Naive thymus-derived CD4-positive, alpha-beta T cell (primary cell): ENCODE measurements around the gene RFC4. TPM values are rescaled to one million over a fixed set of nuclear protein-coding genes. Genes with fewer than 3 reads are reported as not detected.

Experiments used
- ATAC-seq: fragments of 150-1000 bp; cut with Tn5 transposase; 2 replicates; pipeline ENCODE4 v1.10.0; 2021; ENCODE audit warnings: mild to moderate bottlenecking, moderate library complexity
- CTCF ChIA-PET: fragments of 350-600 bp; sonication (Branson Sonifier 250); formaldehyde crosslinking; loops from one replicate; lab custom pipeline; 2021; ENCODE audit warnings: antibody characterized with exemption; lab: Charles Lee
- POLR2A ChIA-PET: fragments of 350-600 bp; sonication (Branson Sonifier 250); formaldehyde crosslinking; loops from one replicate; lab custom pipeline; 2021; ENCODE audit warnings: antibody characterized with exemption, inconsistent platforms; lab: Charles Lee
- DNase-seq, 9 donors: peaks; one replicate each; pipeline versions ENCODE4 v3.0.0 to v3.0.0-alpha.2; 2020 to 2022; ENCODE audit warnings: mixed read lengths in 1 of 9
- H3K27ac ChIP-seq: one replicate; pipeline ENCODE4 v1.7.0; 2013; ENCODE audit warnings: mild to moderate bottlenecking, low read depth, low read length, moderate library complexity
- H3K27me3 ChIP-seq, 2 donors: one replicate each; pipeline ENCODE4 v1.7.0; 2013; ENCODE audit warnings: low read length in 2 of 2, mild to moderate bottlenecking in 2 of 2, moderate library complexity in 2 of 2; ENCODE audit not compliant: control insufficient read depth in 2 of 2, insufficient read depth in 2 of 2
- H3K36me3 ChIP-seq, 3 experiments: 1 replicate in 2 of 3; 2 replicates in 1 of 3; pipeline ENCODE4 v1.7.0; 2013; ENCODE audit warnings: low read length in 3 of 3, mild to moderate bottlenecking in 3 of 3, moderate library complexity in 1 of 3; ENCODE audit not compliant: insufficient read depth in 3 of 3, control insufficient read depth in 2 of 3
- H3K4me1 ChIP-seq, 2 donors: one replicate each; pipeline ENCODE4 v1.7.0; 2013; ENCODE audit warnings: low read length in 2 of 2, mild to moderate bottlenecking in 2 of 2, moderate library complexity in 1 of 2; ENCODE audit not compliant: control insufficient read depth in 2 of 2, insufficient read depth in 2 of 2
- H3K4me3 ChIP-seq: 2 replicates; pipeline ENCODE4 v1.7.0; 2013; ENCODE audit warnings: mild to moderate bottlenecking, low read length
- H3K9me3 ChIP-seq, 3 experiments: 1 replicate in 2 of 3; 2 replicates in 1 of 3; pipeline ENCODE4 v1.7.0; 2013; ENCODE audit warnings: low read length in 3 of 3; ENCODE audit not compliant: control insufficient read depth in 2 of 3
- H3K27ac Mint-ChIP-seq, 9 donors: one replicate each; pipeline ENCODE4 v1.8.0; 2020 to 2022; ENCODE audit warnings: mixed read lengths in 9 of 9, mild to moderate bottlenecking in 8 of 9, moderate library complexity in 5 of 9, inconsistent platforms in 2 of 9
- H3K27me3 Mint-ChIP-seq, 5 donors: one replicate each; pipeline ENCODE4 v1.8.0; 2021 to 2022; ENCODE audit warnings: mixed read lengths in 5 of 5, mild to moderate bottlenecking in 1 of 5
- H3K36me3 Mint-ChIP-seq, 5 donors: one replicate each; pipeline ENCODE4 v1.8.0; 2020 to 2022; ENCODE audit warnings: mixed read lengths in 5 of 5, mild to moderate bottlenecking in 3 of 5, inconsistent platforms in 1 of 5
- H3K4me1 Mint-ChIP-seq, 7 donors: one replicate each; pipeline ENCODE4 v1.8.0; 2020 to 2022; ENCODE audit warnings: mixed read lengths in 7 of 7, mild to moderate bottlenecking in 3 of 7, inconsistent platforms in 1 of 7
- H3K4me3 Mint-ChIP-seq, 10 donors: one replicate each; pipeline ENCODE4 v1.8.0; 2020 to 2022; ENCODE audit warnings: mild to moderate bottlenecking in 10 of 10, mixed read lengths in 10 of 10, moderate library complexity in 6 of 10, inconsistent platforms in 2 of 10
- H3K9me3 Mint-ChIP-seq, 11 donors: one replicate each; pipeline ENCODE4 v1.8.0; 2020 to 2022; ENCODE audit warnings: mixed read lengths in 11 of 11, mild to moderate bottlenecking in 4 of 11, inconsistent platforms in 1 of 11, moderate library complexity in 1 of 11
- intact Hi-C, 2 donors: fragments of 100-400 bp; cut with micrococcal nuclease; formaldehyde crosslinking; loops; one replicate each; pipeline ENCODE4 v1.15.1; 2023
- polyA plus RNA-seq, 2 donors: library from polyadenylated mRNA; unstranded; fragments of 300-500 nt; fragmentation: Illumina TruSeq; gene quantifications; one replicate each; pipeline ENCODE4 v1.2.3, GENCODE V29; 2021
- total RNA-seq, 6 experiments: library from RNA in 5 of 6; stranded (reverse) in 5 of 6; gene quantifications; 1 replicate in 5 of 6; 2 replicates in 1 of 6; pipeline ENCODE4 v1.2.3 and lab custom pipeline; 2021 to 2026

Gene RFC4
- total and polyA plus RNA-seq, 7 experiments from 2014 or later = 8.7 to 71.6 (median 22.5) TPM

DNA sequence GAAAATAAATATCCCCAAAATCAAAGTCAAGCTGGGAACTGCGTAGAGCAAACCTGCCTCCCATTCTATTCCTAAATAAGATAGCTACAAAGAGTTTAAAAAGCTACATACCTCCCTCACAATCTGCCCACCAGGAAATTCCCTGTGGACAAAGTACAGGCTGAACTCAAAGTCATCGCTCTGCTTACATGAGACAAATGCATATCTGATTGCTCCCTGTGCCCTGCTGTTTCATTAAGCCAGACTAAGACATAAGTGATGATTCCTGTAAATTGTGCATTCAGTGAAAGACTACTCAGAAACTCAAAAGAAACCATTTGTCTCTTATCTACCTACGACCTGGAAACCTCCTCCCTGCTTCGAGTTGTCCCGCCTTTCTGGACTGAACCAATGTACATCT lies 51.4 kb downstream of the RFC4 start:
- no peak overlapping the region for H3K4me3 Mint-ChIP-seq
- H3K9me3 Mint-ChIP-seq = no peaks in the 10 kb centered on the region
- CTCF ChIA-PET = no interaction called here

DNA sequence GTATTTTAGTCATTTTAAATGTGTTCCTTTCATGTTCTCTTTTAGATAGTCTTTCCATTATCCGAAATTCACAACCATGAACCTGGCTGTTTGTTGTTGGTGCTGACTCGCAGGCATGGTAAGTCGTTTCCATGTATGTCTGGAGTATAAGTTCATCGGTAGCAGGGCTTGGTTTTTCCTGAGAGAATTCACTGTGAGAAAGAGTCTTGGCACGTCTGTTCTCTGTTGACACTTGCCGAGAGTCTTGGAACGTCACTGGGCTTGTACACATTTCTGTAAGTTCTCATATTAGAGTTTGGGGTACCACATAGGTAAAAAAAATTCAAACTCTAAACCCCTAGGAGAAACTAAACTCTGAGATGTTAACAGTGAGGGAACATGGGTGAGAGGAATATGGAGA lies 52.3 kb downstream of the RFC4 start:
- ChIA-PET CTCF (no interaction called here), POLR2A (interaction anchor here (0.6 kb wide), 1 partner anchor 23 kb away, joined by 3 read pairs; no protein-coding TSS in a partner anchor)
- no peak overlapping the region for H3K4me3 Mint-ChIP-seq

More for the DNA sequence above, 51.4 kb downstream of the RFC4 start:
- ATAC-seq = no peak
- Histone ChIP-seq H3K4me1 (no peaks in the 10 kb centered on the region), H3K4me3 (no peak overlapping the region), H3K36me3 (no peaks in the 10 kb centered on the region), H3K27ac (no peak overlapping the region), H3K9me3 (no peaks in the 10 kb centered on the region), H3K27me3 (no peaks in the 10 kb centered on the region)
- peaks cover 0 to 4% (median 0%) of the 10 kb centered on the region in 7 donors for H3K4me1 Mint-ChIP-seq
- no peaks in the 10 kb centered on the region for H3K36me3 Mint-ChIP-seq
- intact Hi-C loops = no loop called here
- no peak for DNase-seq
- H3K27me3 Mint-ChIP-seq = peaks cover 0 to 10% (median 7%) of the 10 kb centered on the region in 5 donors
- POLR2A ChIA-PET = no interaction called here
- H3K27ac Mint-ChIP-seq = no peak overlapping the region

DNA sequence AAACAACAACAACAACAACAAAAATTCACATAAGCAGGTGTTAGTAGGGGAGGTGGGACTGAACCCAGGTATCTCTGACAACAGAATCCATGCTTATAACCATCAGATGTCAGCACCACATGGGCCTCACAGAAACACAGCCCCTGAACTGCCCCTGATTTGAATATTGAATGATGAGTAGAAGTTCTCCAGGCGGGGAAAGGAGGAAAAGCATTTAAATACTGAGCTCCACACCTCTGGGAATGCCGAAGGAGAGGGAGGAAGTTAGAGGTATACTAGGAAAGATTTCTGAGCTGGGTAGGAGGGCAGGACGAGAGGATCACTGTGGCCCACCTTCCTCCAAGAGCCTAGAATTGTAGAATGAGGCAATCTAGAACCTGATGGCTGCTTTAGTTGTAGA lies 54.8 kb downstream of the RFC4 start:
- Histone ChIP-seq H3K4me1 (no peaks in the 10 kb centered on the region), H3K27me3 (no peaks in the 10 kb centered on the region), H3K4me3 (no peak overlapping the region), H3K36me3 (no peaks in the 10 kb centered on the region), H3K9me3 (no peaks in the 10 kb centered on the region), H3K27ac (no peak overlapping the region)
- Mint-ChIP-seq H3K4me3 (no peak overlapping the region), H3K27me3 (peaks cover 0 to 10% (median 3%) of the 10 kb centered on the region in 5 donors), H3K9me3 (no peaks in the 10 kb centered on the region), H3K4me1 (peaks cover 0 to 5% (median 0%) of the 10 kb centered on the region in 7 donors), H3K27ac (no peak overlapping the region), H3K36me3 (no peaks in the 10 kb centered on the region)
- POLR2A ChIA-PET = no interaction called here
- DNase-seq (no peak), ATAC-seq (no peak)
- intact Hi-C loops = no loop called here
- CTCF ChIA-PET = interaction anchor here (0.6 kb wide), 1 partner anchor 102 kb away, joined by 3 read pairs; no protein-coding TSS in a partner anchor

More for the DNA sequence above, 52.3 kb downstream of the RFC4 start:
- peaks cover 0 to 10% (median 7%) of the 10 kb centered on the region in 5 donors for H3K27me3 Mint-ChIP-seq
- no peak for ATAC-seq
- intact Hi-C loops = no loop called here
- Histone ChIP-seq H3K27ac (no peak overlapping the region), H3K4me3 (no peak overlapping the region), H3K9me3 (no peaks in the 10 kb centered on the region), H3K4me1 (no peaks in the 10 kb centered on the region), H3K36me3 (no peaks in the 10 kb centered on the region), H3K27me3 (no peaks in the 10 kb centered on the region)
- no peaks in the 10 kb centered on the region for H3K36me3 Mint-ChIP-seq
- no peak for DNase-seq
- peaks cover 0 to 4% (median 0%) of the 10 kb centered on the region in 7 donors for H3K4me1 Mint-ChIP-seq
- H3K27ac Mint-ChIP-seq = peak overlapping the region in 1 of 9 donors; percentile 47
- H3K9me3 Mint-ChIP-seq = no peaks in the 10 kb centered on the region

DNA sequence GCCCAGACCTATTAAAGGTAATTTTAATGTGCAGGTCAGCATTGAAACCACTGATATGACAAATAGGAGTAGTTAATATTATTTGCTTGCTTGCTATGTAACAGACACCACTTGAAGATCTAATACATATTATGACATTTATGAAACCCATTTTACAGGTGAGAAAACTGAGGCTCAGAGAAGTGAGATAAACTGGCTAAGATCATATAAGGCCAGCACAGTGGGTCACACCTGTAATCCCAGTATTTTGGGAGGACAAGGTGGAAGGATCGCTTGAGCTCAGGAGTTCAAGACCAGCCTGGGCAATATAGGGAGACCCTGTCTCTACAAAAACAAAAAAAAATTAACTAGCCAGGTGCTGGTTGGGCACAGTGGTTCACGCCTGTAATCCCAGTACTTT lies 56.0 kb downstream of the RFC4 start:
- ChIA-PET POLR2A (no interaction called here), CTCF (no interaction called here)
- Histone ChIP-seq H3K4me3 (no peak overlapping the region), H3K9me3 (no peaks in the 10 kb centered on the region), H3K36me3 (no peaks in the 10 kb centered on the region), H3K4me1 (no peaks in the 10 kb centered on the region), H3K27me3 (no peaks in the 10 kb centered on the region), H3K27ac (no peak overlapping the region)
- ATAC-seq (no peak), DNase-seq (no peak)
- Mint-ChIP-seq H3K27ac (no peak overlapping the region), H3K4me1 (peaks cover 0 to 12% (median 5%) of the 10 kb centered on the region in 7 donors), H3K27me3 (peaks cover 0 to 10% (median 3%) of the 10 kb centered on the region in 5 donors), H3K4me3 (no peak overlapping the region), H3K9me3 (no peaks in the 10 kb centered on the region), H3K36me3 (no peaks in the 10 kb centered on the region)
- intact Hi-C loops = no loop called here

DNA sequence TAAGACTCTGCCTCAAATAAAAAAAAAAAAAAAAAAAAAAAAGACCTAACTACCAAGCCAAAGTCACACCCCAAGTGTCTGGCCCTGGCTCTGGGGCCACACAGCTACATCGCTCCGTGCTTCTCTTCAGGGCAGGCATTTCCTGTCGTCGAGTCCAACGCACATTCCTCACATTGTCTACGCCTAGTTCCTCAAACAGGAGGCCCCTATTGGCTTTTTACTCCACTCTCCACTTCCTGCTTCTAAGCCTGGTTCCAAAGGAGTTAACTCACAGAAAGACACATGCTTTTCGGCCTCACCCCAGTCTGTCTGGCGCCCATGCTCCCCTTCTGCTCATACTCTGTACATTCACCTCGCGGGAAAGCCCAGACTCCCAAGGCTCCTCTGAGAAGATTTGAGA lies 60.3 kb downstream of the RFC4 start:
- H3K9me3 Mint-ChIP-seq = no peaks in the 10 kb centered on the region
- H3K27me3 ChIP-seq = no peaks in the 10 kb centered on the region
- peaks cover 0 to 12% (median 5%) of the 10 kb centered on the region in 7 donors for H3K4me1 Mint-ChIP-seq
- CTCF ChIA-PET = no interaction called here
- no peak overlapping the region for H3K27ac Mint-ChIP-seq
- no peaks in the 10 kb centered on the region for H3K9me3 ChIP-seq
- ATAC-seq = peak; percentile 68
- H3K36me3 Mint-ChIP-seq = peaks cover 0 to 11% (median 5%) of the 10 kb centered on the region in 5 donors
- H3K27ac ChIP-seq = no peak overlapping the region
- intact Hi-C loops = no loop called here
- H3K4me1 ChIP-seq = no peaks in the 10 kb centered on the region
- H3K36me3 ChIP-seq = no peaks in the 10 kb centered on the region
- H3K4me3 ChIP-seq = no peak overlapping the region
- peak overlapping the region in 2 of 10 donors; percentile 16 to 59 for H3K4me3 Mint-ChIP-seq
- DNase-seq = peak in 3 of 9 donors; percentile 2 to 7 (median 4)
- peaks cover 0 to 5% (median 0%) of the 10 kb centered on the region in 5 donors for H3K27me3 Mint-ChIP-seq
- POLR2A ChIA-PET = no interaction called here

DNA sequence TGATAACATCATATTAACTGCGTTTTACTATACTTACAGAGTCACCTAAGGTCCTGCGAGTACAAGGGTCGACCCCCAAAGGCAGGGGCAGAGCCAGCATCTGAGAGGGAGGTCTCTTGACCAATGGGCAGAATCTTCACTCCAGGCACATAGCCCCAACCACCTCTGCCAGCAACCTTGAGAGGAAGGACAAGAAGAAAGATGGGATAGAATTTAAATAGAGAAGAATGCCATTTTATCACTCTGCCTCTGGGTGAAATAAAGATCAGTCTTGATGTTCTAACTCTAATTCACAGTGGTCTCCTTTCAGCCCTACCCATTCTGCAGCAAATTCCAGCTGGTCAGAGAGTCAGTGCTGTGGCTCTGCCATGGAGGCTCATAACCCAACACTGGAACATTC lies 62.6 kb downstream of the RFC4 start:
- no peak overlapping the region for H3K27ac ChIP-seq
- ChIA-PET CTCF (no interaction called here), POLR2A (no interaction called here)
- ATAC-seq = no peak
- Mint-ChIP-seq H3K4me3 (no peak overlapping the region), H3K27ac (no peak overlapping the region), H3K4me1 (peaks cover 0 to 12% (median 5%) of the 10 kb centered on the region in 7 donors), H3K36me3 (peaks cover 0 to 20% (median 9%) of the 10 kb centered on the region in 5 donors), H3K27me3 (peaks cover 0 to 5% (median 0%) of the 10 kb centered on the region in 5 donors), H3K9me3 (no peaks in the 10 kb centered on the region)
- H3K9me3 ChIP-seq = no peaks in the 10 kb centered on the region
- no peak for DNase-seq
- no peaks in the 10 kb centered on the region for H3K27me3 ChIP-seq
- intact Hi-C loops = no loop called here
- no peaks in the 10 kb centered on the region for H3K4me1 ChIP-seq
- no peaks in the 10 kb centered on the region for H3K36me3 ChIP-seq
- H3K4me3 ChIP-seq = no peak overlapping the region
